Measurements from ENCODE around the gene ENPEP. TPM values are rescaled to one million over a fixed set of nuclear protein-coding genes. Genes with fewer than 3 reads are reported as not detected.
"Not testable (repeated sequence)": the region's sequence is repeated elsewhere in the genome, so short reads cannot be mapped to it uniquely, and the experiment has no call there.

The ENPEP gene
- 1 to 10 TPM; 7.3 to 8.5 TPM for total RNA-seq
- 10 to 100 TPM; 27.7 to 44.7 (median 40.4) TPM for polyA plus RNA-seq (ENCODE audit: insufficient read length in 6 of 6)
- long read RNA-seq, donor 1, full-length matches to known transcripts, result 1 of 1 reads
- long read RNA-seq, donor 1, partial matches to known transcripts, result 0 of 1 reads
- long read RNA-seq, donor 1, other reads (novel, unspliced or antisense), result 0 of 1 reads
- long read RNA-seq, donor 2, full-length matches to known transcripts, result 3 of 3 reads
- long read RNA-seq, donor 2, partial matches to known transcripts, result 0 of 3 reads
- long read RNA-seq, donor 2, other reads (novel, unspliced or antisense), result 0 of 3 reads
- long read RNA-seq, donor 3, full-length matches to known transcripts, result 3 of 3 reads
- long read RNA-seq, donor 3, partial matches to known transcripts, result 0 of 3 reads
- long read RNA-seq, donor 3, other reads (novel, unspliced or antisense), result 0 of 3 reads
- long read RNA-seq, donor 4, partial matches to known transcripts, result 0 of 1 reads
- long read RNA-seq, donor 4, other reads (novel, unspliced or antisense), result 1 of 1 reads
- long read RNA-seq, donor 5, full-length matches to known transcripts, result 5 of 16 reads
- long read RNA-seq, donor 5, partial matches to known transcripts, result 11 of 16 reads
- long read RNA-seq, donor 5, other reads (novel, unspliced or antisense), result 0 of 16 reads
- long read RNA-seq, donor 6, full-length matches to known transcripts, result 7 of 7 reads
- long read RNA-seq, donor 6, partial matches to known transcripts, result 0 of 7 reads
- long read RNA-seq, donor 6, other reads (novel, unspliced or antisense), result 0 of 7 reads
- long read RNA-seq, donor 7, full-length matches to known transcripts, result 1 of 1 reads
- long read RNA-seq, donor 7, partial matches to known transcripts, result 0 of 1 reads
- long read RNA-seq, donor 7, other reads (novel, unspliced or antisense), result 0 of 1 reads
- long read RNA-seq, donor 8, full-length matches to known transcripts, result 3 of 3 reads
- long read RNA-seq, donor 8, partial matches to known transcripts, result 0 of 3 reads
- long read RNA-seq, donor 8, other reads (novel, unspliced or antisense), result 0 of 3 reads
- long read RNA-seq, donor 9, result 0 reads
- long read RNA-seq, donor 10, partial matches to known transcripts, result 0 of 1 reads
- long read RNA-seq, donor 10, other reads (novel, unspliced or antisense), result 1 of 1 reads
- long read RNA-seq, donor 11, result 0 reads
- long read RNA-seq, donor 12, full-length matches to known transcripts, result 1 of 1 reads
- long read RNA-seq, donor 12, partial matches to known transcripts, result 0 of 1 reads
- long read RNA-seq, donor 12, other reads (novel, unspliced or antisense), result 0 of 1 reads

GRCh38 chr4:110475881-110476818, at the start of gene ENPEP:
ENPEP (plus strand) TSS chr4:110476155; CDS start chr4:110476415, 260 bp downstream.
- H3K27me3 ChIP-seq, result peaks cover 0 to 15% of the 10 kb centered on the region in 2 donors
- H3K9me3 ChIP-seq, result no peaks in the 10 kb centered on the region
- TF ChIP-seq CTCF (IDR thresholded peaks at IDR 0.05), result no peak
- peak within 1 kb of the TSS; percentile 29 to 33 for H3K4me3 ChIP-seq
- intact Hi-C loops (cut with DNase I), result no loop called here
- DNase-seq (peak in 3 of 4 donors; percentile 43 to 61 (median 61)), ATAC-seq (peak; percentile 63)
- H3K36me3 ChIP-seq, result no peaks in the 10 kb centered on the region
- H3K27ac ChIP-seq, result peak within 1 kb of the TSS in 1 of 2 donors; percentile 13
- H3K4me1 ChIP-seq, result no peaks in the 10 kb centered on the region

- H3K27ac ChIP-seq; DNase-seq; H3K9me3 ChIP-seq; ATAC-seq; intact Hi-C loops (cut with DNase I); H3K36me3 ChIP-seq; H3K27me3 ChIP-seq; H3K4me1 ChIP-seq; H3K4me3 ChIP-seq: not testable (repeated sequence)
These were observed 44.1 kb upstream of the ENPEP start for GRCh38 chr4:110431805-110432204.

DNA sequence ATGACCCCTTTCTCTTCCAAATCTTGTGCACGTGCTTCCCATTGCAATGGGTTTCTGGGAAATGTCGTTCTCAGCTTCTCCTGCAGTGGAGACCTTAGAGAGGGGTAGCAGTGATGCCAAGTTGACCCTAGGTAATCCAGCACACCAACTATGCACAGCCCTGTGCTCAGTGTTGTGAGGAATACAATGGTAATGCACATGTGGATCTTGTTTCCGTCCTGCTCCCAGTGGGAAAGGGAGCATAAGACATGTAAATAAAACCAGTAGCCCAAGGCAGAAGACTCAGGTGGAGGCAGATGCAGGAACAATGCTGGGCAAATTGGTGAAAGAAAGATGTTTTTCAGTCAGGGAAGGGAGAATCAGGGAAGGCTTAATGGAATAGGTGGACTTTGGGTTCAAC, 38.7 kb upstream of the ENPEP start:
- DNase-seq; H3K27me3 ChIP-seq; H3K4me1 ChIP-seq; H3K4me3 ChIP-seq; intact Hi-C loops (cut with DNase I); H3K27ac ChIP-seq; H3K9me3 ChIP-seq; H3K36me3 ChIP-seq; ATAC-seq: not testable (repeated sequence)

- H3K27ac ChIP-seq; intact Hi-C loops (cut with DNase I); ATAC-seq; H3K36me3 ChIP-seq; H3K9me3 ChIP-seq; H3K4me3 ChIP-seq; H3K4me1 ChIP-seq; DNase-seq; H3K27me3 ChIP-seq: not testable (repeated sequence)
These were observed 36.7 kb upstream of the ENPEP start for GRCh38 chr4:110439209-110439608.

GRCh38 chr4:110442309-110442708, 33.6 kb upstream of the ENPEP start:
- H3K4me3 ChIP-seq, result no peak overlapping the region
- no peak for TF ChIP-seq CTCF (IDR thresholded peaks at IDR 0.05)
- H3K27me3 ChIP-seq, result no peaks in the 10 kb centered on the region
- no peak for ATAC-seq
- intact Hi-C loops (cut with DNase I), result no loop called here
- no peaks in the 10 kb centered on the region for H3K9me3 ChIP-seq
- no peaks in the 10 kb centered on the region for H3K4me1 ChIP-seq
- no peak overlapping the region for H3K27ac ChIP-seq
- DNase-seq, result no peak
- H3K36me3 ChIP-seq, result no peaks in the 10 kb centered on the region

DNA sequence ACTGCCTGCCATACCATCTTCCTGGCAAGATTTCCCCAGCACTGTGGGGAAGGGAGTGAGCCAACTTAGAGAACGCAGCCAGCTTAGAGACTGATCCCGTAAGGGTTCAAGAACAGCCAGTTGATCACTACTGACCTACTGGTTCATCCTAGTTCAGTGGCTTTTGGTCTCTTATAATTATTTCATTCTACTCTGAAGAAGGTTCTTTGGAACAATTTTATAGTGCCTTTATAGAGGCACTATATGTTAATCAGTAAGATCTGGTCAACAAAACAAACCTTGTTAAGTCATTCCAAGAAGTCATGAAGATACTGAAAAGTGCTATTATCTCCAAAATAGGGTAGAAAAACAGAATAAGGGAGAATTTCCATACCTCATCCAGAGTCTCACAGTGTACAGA, 33.2 kb upstream of the ENPEP start:
- no peak overlapping the region for H3K27ac ChIP-seq
- H3K4me1 ChIP-seq, result no peaks in the 10 kb centered on the region
- H3K4me3 ChIP-seq, result no peak overlapping the region
- no peaks in the 10 kb centered on the region for H3K9me3 ChIP-seq
- no peak for TF ChIP-seq CTCF (IDR thresholded peaks at IDR 0.05)
- no peaks in the 10 kb centered on the region for H3K36me3 ChIP-seq
- H3K27me3 ChIP-seq, result no peaks in the 10 kb centered on the region
- intact Hi-C loops (cut with DNase I), result no loop called here
- DNase-seq, result no peak
- ATAC-seq, result no peak
